WTC11 (cell line): Measurements from ENCODE around the gene PCNX1. TPM values are rescaled to one million over a fixed set of nuclear protein-coding genes. Genes with fewer than 3 reads are reported as not detected.

Source experiments
- ATAC-seq: fragments of 200-7000 bp; cut with Tn5 transposase; 2 replicates; pipeline ENCODE4 v1.10.0; 2021; ENCODE audit warnings: mild to moderate bottlenecking, moderate library complexity
- CTCF ChIA-PET: fragments of 300-600 bp; sonication (Branson Sonifier 250); formaldehyde crosslinking; loops from one replicate; lab custom pipeline; 2021; ENCODE audit warnings: antibody characterized with exemption; lab: Charles Lee
- POLR2A ChIA-PET: fragments of 350-600 bp; sonication (Branson Sonifier 250); formaldehyde crosslinking; loops from one replicate; lab custom pipeline; 2021; ENCODE audit warnings: antibody characterized with exemption; lab: Charles Lee
- DNase-seq: peaks from one replicate; pipeline ENCODE4 v3.0.0; 2021; ENCODE audit warnings: low spot score
- H3K27ac Mint-ChIP-seq: 2 replicates; pipeline ENCODE4 v1.8.0; 2021; ENCODE audit warnings: mixed read lengths
- H3K27me3 Mint-ChIP-seq: 2 replicates; pipeline ENCODE4 v1.8.0; 2021; ENCODE audit warnings: low read depth, mild to moderate bottlenecking, moderate library complexity, mixed read lengths
- H3K36me3 Mint-ChIP-seq: 2 replicates; pipeline ENCODE4 v1.8.0; 2021; ENCODE audit warnings: mixed read lengths
- H3K4me1 Mint-ChIP-seq: 2 replicates; pipeline ENCODE4 v1.8.0; 2022; ENCODE audit warnings: mixed read lengths
- H3K4me3 Mint-ChIP-seq: 2 replicates; pipeline ENCODE4 v1.8.0; 2021; ENCODE audit warnings: mild to moderate bottlenecking, moderate library complexity, mixed read lengths
- H3K9me3 Mint-ChIP-seq: 2 replicates; pipeline ENCODE4 v1.8.0; 2021; ENCODE audit warnings: mixed read lengths
- AFF4 ChIP-seq: sonication (generic); formaldehyde crosslinking; IDR thresholded peaks from 2 replicates; pipeline ENCODE4 v1.8.1; 2023; ENCODE audit warnings: mild to moderate bottlenecking, missing genetic modification reagents, borderline replicate concordance
- AR ChIP-seq: fragments of 250-450 bp; sonication (Bioruptor Pico); IDR thresholded peaks from 2 replicates; pipeline ENCODE4 v1.9.0; 2021; ENCODE audit warnings: mild to moderate bottlenecking
- CTCF ChIP-seq: fragments of 200-600 bp; IDR thresholded peaks from 2 replicates; pipeline ENCODE4 v1.8.0; 2022; ENCODE audit warnings: antibody characterized with exemption
- FOXP4 ChIP-seq: sonication (generic); formaldehyde crosslinking; IDR thresholded peaks from 2 replicates; pipeline ENCODE4 v1.8.0; 2022; ENCODE audit warnings: mild to moderate bottlenecking, missing genetic modification reagents
- GABPB1 ChIP-seq: sonication (generic); formaldehyde crosslinking; IDR thresholded peaks from 2 replicates; pipeline ENCODE4 v1.8.1; 2023; ENCODE audit warnings: mild to moderate bottlenecking, missing genetic modification reagents
- GRHL2 ChIP-seq: fragments of 250-450 bp; sonication (Bioruptor Pico); IDR thresholded peaks from 2 replicates; pipeline ENCODE4 v1.8.0; 2022; ENCODE audit warnings: mild to moderate bottlenecking, moderate library complexity; ENCODE audit not compliant: insufficient replicate concordance, severe bottlenecking
- JUN ChIP-seq: sonication (generic); formaldehyde crosslinking; IDR thresholded peaks from 2 replicates; pipeline ENCODE4 v1.8.0; 2023; ENCODE audit warnings: mild to moderate bottlenecking, missing genetic modification reagents
- MLX ChIP-seq: sonication (generic); formaldehyde crosslinking; IDR thresholded peaks from 2 replicates; pipeline ENCODE4 v1.8.1; 2023; ENCODE audit warnings: mild to moderate bottlenecking, missing genetic modification reagents, moderate library complexity
- MXD4 ChIP-seq: fragments of 250-450 bp; sonication (Bioruptor Pico); IDR thresholded peaks from 2 replicates; pipeline ENCODE4 v1.8.0; 2021; ENCODE audit warnings: mild to moderate bottlenecking, moderate library complexity, borderline replicate concordance
- NFATC4 ChIP-seq: fragments of 250-450 bp; sonication (Bioruptor Pico); IDR thresholded peaks from 2 replicates; pipeline ENCODE4 v1.9.0; 2021; ENCODE audit warnings: mild to moderate bottlenecking
- NR1H2 ChIP-seq: sonication (generic); formaldehyde crosslinking; IDR thresholded peaks from 2 replicates; pipeline ENCODE4 v1.9.0; 2021; ENCODE audit warnings: mild to moderate bottlenecking, moderate library complexity, missing genetic modification reagents
- OVOL2 ChIP-seq: fragments of 250-450 bp; sonication (Bioruptor Pico); IDR thresholded peaks from 2 replicates; pipeline ENCODE4 v1.9.0; 2021; ENCODE audit warnings: mild to moderate bottlenecking, borderline replicate concordance
- RORB ChIP-seq: fragments of 250-450 bp; sonication (Bioruptor Pico); IDR thresholded peaks from 2 replicates; pipeline ENCODE4 v1.9.0; 2021; ENCODE audit warnings: mild to moderate bottlenecking
- TCF7 ChIP-seq: sonication (generic); formaldehyde crosslinking; IDR thresholded peaks from 2 replicates; pipeline ENCODE4 v1.8.0; 2022; ENCODE audit warnings: mild to moderate bottlenecking, low read depth, missing genetic modification reagents, moderate library complexity
- ZNF512 ChIP-seq: sonication (generic); formaldehyde crosslinking; IDR thresholded peaks from 2 replicates; pipeline ENCODE4 v1.8.1; 2022; ENCODE audit warnings: missing genetic modification reagents, borderline replicate concordance
- total RNA-seq: library from RNA; stranded (reverse); gene quantifications from 3 replicates; pipeline ENCODE4 v1.2.3, GENCODE V29; 2021

PCNX1 gene
- total RNA-seq, 1 experiment from 2014 or later: 46.4 TPM

GRCh38 chr14:70957710-70958109 is 50.5 kb downstream of the PCNX1 start:
- Mint-ChIP-seq H3K27ac (no peak overlapping the region), H3K36me3 (peaks cover 14% of the 10 kb centered on the region), H3K27me3 (no peaks in the 10 kb centered on the region), H3K4me1 (no peaks in the 10 kb centered on the region), H3K4me3 (no peak overlapping the region), H3K9me3 (peaks cover 3% of the 10 kb centered on the region; the same call in 1 of the 2 replicates)
- ATAC-seq (no peak), DNase-seq (no peak)
- TF ChIP-seq NFATC4 (CRISPR knock-in tag): no peak
- no peak for TF ChIP-seq TCF7 (CRISPR knock-in tag)
- TF ChIP-seq FOXP4 (CRISPR knock-in tag): no peak
- no peak for TF ChIP-seq MLX (CRISPR knock-in tag)
- TF ChIP-seq CTCF: no peak
- no peak for TF ChIP-seq MXD4
- ChIA-PET CTCF (no interaction called here), POLR2A (interaction anchor here (0.6 kb wide), 1 partner anchor 99 kb away, joined by 3 read pairs; no protein-coding TSS in a partner anchor)

- H3K27ac Mint-ChIP-seq: no peak overlapping the region
- H3K4me1 Mint-ChIP-seq: no peaks in the 10 kb centered on the region
- no peak for ATAC-seq
- no peaks in the 10 kb centered on the region for H3K27me3 Mint-ChIP-seq
- ChIA-PET POLR2A (no interaction called here), CTCF (no interaction called here)
- no peak overlapping the region for H3K4me3 Mint-ChIP-seq
- H3K9me3 Mint-ChIP-seq: peaks cover 3% of the 10 kb centered on the region; the same call in 1 of the 2 replicates
- TF ChIP-seq GABPB1 (CRISPR knock-in tag): no peak
- no peak for TF ChIP-seq GRHL2 (CRISPR knock-in tag)
- no peak for TF ChIP-seq OVOL2 (CRISPR knock-in tag)
- no peak for TF ChIP-seq JUN (CRISPR knock-in tag)
- TF ChIP-seq ZNF512 (CRISPR knock-in tag): no peak
- TF ChIP-seq AR (CRISPR knock-in tag): no peak
- no peak for TF ChIP-seq RORB
- no peak for TF ChIP-seq NR1H2
- no peak for TF ChIP-seq AFF4 (CRISPR knock-in tag)
- no peak for DNase-seq
- peaks cover 15% of the 10 kb centered on the region for H3K36me3 Mint-ChIP-seq
These were observed 55.7 kb downstream of the PCNX1 start for GRCh38 chr14:70962935-70963334.
